GM18508 (cell line): ENCODE measurements around the gene MACO1.
"Not testable (repeated sequence)": the region's sequence is repeated elsewhere in the genome, so short reads cannot be mapped to it uniquely, and the experiment has no call there.

Source experiments
- ATAC-seq: cut with Tn5 transposase; IDR thresholded peaks from one replicate; pipeline ENCODE4 v1.9.1; 2021; ENCODE audit warnings: moderate number of reproducible peaks; ENCODE audit not compliant: insufficient read depth, unreplicated experiment

MACO1 gene

DNA sequence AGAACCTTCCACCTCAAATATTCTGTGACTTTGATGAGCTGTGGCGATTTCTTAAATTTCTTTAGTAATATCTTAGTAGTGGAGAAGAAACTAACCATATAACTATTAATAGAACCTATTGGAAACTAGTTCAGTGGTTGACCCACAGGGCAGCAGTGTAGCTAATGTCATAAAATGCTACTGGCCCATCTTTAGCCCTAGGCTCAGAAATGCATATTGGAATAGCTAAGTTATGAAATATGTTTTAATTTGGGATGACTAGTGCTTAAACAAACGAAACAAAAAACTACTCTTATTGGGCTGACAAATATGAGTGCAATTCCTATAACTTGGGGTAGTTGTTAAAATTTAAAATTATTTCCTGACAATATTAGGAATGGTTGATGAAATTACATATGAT is 20.2 kb downstream of the MACO1 start:
- no peak for ATAC-seq

GRCh38 chr1:25451908-25452307 is 21.2 kb downstream of the MACO1 start:
- no peak for ATAC-seq

DNA sequence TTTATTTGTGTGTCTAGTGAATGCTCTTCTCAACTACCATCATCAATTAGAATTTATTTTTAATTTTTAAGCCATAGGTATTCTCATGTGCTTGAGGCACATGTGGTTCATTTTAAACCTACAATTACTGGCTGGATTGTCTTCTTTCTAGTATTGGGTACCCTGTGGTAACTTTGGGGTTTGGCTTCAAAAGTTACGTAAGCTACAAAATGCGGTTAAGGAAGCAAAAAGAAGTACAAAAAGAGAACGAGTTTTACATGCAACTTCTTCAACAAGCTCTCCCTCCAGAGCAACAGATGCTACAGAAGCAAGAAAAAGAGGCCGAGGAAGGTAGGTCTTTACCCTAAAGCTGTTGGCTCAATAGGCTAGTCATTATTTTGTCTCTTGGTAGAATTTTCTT is 25.8 kb downstream of the MACO1 start:
- ATAC-seq, result no peak

DNA sequence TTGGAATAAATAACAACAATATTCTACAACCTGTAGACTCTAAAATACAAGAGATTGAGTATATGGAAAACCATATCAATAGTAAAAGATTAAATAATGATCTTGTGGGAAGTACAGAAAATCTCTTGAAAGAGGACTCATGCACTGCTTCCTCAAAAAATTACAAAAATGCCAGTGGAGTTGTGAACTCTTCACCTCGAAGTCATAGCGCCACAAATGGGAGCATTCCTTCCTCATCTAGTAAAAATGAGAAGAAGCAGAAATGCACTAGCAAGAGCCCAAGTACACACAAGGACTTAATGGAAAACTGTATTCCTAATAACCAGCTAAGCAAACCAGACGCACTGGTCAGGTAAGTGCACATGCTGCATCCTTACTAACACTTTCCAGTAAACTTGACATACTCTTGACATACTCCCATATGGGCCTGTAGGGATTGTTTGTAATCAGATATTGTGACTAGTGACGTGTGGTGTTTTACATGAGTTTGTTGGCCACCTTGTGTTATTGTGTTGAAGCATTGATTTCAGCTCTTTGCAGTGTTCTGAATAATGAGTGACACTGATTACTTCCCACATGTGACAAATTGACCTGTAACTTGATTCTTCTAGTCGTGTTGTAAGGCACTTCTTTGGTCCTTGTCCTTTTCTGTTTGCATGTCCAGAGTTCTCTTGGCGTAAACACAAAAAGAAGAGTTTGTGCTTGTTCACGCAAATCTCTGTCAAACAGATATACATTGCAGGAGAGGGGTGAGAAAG is 28.0 kb downstream of the MACO1 start:
- no peak for ATAC-seq

DNA sequence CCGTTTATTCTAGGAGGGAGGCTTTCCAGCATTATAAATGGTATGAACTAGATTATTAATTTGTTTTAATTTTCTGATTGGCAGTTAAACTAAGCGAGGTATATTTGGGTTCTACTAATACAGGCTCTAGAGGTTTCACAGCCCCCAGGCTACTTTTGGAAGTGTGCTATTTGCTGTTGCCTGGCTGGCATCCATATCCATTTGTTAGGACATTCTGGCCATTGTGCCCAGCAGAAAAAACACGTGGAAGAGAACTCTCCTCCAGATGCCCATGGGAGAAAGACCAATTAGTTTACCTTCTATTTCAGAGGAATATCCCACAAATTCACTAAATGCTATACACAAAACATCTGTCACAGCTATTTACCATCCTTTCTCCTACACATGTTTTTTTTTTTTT is 29.3 kb downstream of the MACO1 start:
- no peak for ATAC-seq

GRCh38 chr1:25460816-25461215 is 30.1 kb downstream of the MACO1 start:
- ATAC-seq, result not testable (repeated sequence)

DNA sequence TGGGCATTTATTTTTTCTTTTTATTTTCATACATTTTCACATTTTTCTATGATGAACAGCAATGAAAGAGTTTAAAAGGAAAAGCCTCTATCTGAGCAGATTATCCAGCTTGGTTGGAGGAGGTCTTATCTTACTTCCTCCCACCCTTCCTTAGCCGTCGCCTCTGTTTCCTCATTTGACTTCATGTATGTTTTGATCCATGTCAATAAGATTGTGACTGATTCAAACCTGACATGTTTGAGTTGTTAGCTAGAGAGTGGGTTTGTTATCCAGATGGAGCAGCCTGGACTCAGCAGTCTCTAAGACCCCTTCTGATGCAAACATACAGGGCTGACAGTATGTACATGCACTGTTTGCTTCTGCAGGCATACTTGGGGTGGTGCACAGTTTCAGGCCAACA is 31.2 kb downstream of the MACO1 start:
- no peak for ATAC-seq

GRCh38 chr1:25462732-25463131 is 32.0 kb downstream of the MACO1 start:
- no peak for ATAC-seq

DNA sequence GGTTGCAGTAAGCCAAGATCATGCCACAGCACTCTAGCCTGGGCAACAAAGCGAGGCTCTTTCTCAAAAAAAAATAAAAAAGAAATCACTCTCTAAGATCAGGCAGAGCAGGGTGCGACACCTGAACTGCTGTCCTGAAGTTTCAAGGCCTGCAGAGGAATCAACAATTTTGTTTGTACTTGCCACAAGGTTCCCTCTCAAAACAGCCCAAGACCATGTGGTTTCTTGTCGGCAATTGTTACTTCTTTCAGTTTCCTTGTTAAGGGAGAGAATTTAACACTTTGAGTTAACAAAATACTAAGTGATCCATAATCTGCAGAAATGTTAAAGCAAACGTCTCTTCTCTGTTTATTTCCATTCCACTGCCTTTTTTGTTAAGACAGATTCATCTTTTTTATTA is 36.5 kb downstream of the MACO1 start:
- no peak for ATAC-seq

GRCh38 chr1:25467616-25468015 is 36.9 kb downstream of the MACO1 start:
- ATAC-seq, result no peak

- ATAC-seq, result no peak
These were observed 37.3 kb downstream of the MACO1 start for GRCh38 chr1:25468033-25468432.

GRCh38 chr1:25469177-25469576 is 38.5 kb downstream of the MACO1 start:
- no peak for ATAC-seq

- ATAC-seq, result no peak
These were observed 41.8 kb downstream of the MACO1 start for GRCh38 chr1:25472471-25472870.

DNA sequence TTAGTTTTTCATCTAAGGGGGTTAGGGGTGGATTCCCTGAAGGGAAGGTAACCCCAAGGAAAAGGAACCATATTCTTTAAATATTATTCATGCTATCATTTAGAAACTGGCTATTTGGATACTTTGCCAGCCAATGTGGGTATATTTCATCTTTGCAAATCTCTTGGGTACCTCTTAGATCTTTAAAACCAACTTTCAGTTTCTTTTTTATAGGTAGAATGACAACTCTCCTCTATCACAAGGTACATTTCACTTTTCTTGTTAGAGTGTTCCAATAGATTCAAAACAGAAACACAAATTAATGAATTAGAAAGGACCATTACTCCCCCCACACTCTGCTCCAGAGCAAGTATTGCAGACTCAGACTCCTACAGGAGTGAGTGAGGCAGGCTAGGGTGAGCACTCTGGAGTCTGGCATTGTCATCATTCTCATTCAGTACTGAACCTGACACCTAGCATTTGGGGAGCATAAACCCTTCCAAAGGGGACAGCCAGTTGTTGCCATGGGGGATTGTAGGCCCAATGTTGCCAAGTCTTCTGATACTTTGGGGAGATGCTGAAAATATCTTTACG is 43.0 kb downstream of the MACO1 start:
- no peak for ATAC-seq

GRCh38 chr1:25474439-25475047 is 43.8 kb downstream of the MACO1 start:
- ATAC-seq, result no peak

DNA sequence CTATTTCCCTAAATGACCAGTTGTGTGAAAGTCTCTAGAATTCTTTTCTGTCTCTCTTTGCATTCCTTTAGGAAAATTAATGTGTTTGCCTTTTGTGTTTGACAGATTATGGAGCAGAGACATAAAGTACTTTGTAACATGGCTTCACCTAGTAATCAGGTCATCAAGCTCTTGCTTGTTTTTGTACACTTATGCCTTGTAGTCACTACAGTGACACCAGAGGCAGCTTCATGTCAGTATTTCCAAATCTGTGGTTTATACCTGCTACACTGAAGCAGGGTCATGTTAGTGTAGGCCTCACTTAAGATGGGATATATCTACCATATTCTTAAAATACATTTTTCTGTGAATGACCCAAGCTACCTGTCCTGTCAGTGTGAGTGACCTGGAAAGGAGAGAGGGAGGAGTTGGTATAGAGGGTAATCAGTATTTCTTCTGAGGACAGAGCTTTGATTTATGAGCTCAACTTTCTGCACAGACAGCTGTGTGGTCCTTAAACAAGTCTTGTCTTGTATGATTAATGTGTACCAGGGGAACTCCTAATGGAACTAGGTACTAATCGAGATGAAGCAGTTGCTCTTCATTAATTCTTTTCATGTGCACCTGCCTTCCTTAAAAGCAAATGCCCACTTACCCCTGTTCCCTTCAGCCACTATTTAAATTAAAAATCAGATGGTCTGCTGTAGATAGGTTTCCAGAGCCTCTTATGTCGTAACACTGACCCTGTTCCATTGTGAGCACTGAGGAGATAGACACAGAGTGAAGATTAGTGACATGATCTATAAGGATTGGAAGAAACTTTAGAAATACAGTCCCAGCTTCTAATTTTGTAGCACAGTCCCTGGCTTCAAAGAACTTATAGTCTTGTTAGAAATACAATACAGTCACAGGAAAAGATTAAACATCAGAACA is 45.7 kb downstream of the MACO1 start:
- no peak for ATAC-seq

DNA sequence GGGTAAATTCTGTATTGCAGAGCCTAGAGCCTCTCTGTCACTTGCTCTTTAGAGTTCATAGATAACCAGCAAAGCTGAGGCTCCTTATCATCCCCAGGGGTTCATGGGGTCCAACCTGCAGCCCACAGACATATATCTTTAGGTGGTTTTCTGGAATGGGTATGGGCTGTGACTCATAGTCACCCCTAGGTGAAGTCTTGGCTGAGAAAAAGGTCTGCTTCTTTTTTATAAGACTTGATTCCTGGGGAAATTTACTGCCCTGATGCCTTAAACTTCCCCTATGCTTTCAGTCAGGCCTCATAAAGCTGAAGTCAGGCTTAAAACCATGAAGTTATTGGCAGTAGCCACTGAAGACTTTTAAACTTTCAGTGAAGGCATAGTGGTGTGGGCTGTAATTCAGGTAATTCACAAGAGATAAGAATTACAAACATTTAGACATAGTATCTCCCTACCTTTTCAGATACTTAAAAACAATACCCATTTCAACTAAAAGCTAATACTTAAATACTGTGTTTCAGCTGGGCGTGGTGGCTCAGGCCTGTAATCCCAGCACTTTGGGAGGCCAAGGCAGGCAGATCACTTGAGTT is 46.8 kb downstream of the MACO1 start:
- ATAC-seq, result no peak

- ATAC-seq, result no peak
These were observed 47.9 kb downstream of the MACO1 start for GRCh38 chr1:25478633-25479032.

- ATAC-seq, result no peak
These were observed 50.9 kb downstream of the MACO1 start for GRCh38 chr1:25481625-25482024.

GRCh38 chr1:25482211-25482610 is 51.5 kb downstream of the MACO1 start:
- ATAC-seq, result no peak
